BJ (cell line): ENCODE results near the gene PIH1D1. TPM values are rescaled to one million over a fixed set of nuclear protein-coding genes. Genes with fewer than 3 reads are reported as not detected.

Source experiments
- CTCF ChIA-PET: fragments of 350-600 bp; formaldehyde crosslinking; extraction: SDS; loops from one replicate; lab custom pipeline; 2021; ENCODE audit warnings: antibody characterized with exemption, inconsistent platforms; lab: Yijun Ruan, JAX
- POLR2A ChIA-PET: fragments of 300-600 bp; sonication (Branson Sonifier 250); formaldehyde crosslinking; extraction: SDS; loops from one replicate; lab custom pipeline; 2021; ENCODE audit warnings: antibody characterized with exemption; lab: Charles Lee
- DNase-seq: peaks from one replicate; pipeline ENCODE4 v3.0.0-alpha.2; 2011; ENCODE audit warnings: low read depth
- H3K27me3 ChIP-seq: 2 replicates; pipeline ENCODE4 v1.6.0; 2011; ENCODE audit warnings: low read length; ENCODE audit not compliant: control insufficient read depth, insufficient read depth
- H3K36me3 ChIP-seq: 2 replicates; pipeline ENCODE4 v1.5.1; 2011; ENCODE audit warnings: low read length; ENCODE audit not compliant: control insufficient read depth, insufficient read depth
- H3K4me3 ChIP-seq: 2 replicates; pipeline ENCODE4 v1.5.1; 2011; ENCODE audit warnings: low read depth, mild to moderate bottlenecking, control low read depth, low read length
- CTCF ChIP-seq: IDR thresholded peaks from 2 replicates; pipeline ENCODE4 v1.5.1; 2011; ENCODE audit warnings: low read depth, mild to moderate bottlenecking, control low read depth, inconsistent platforms, low read length, moderate library complexity; ENCODE audit not compliant: insufficient read depth
- polyA plus RNA-seq: library from polyadenylated mRNA; depleted of rRNA; stranded (reverse); fragments of >200 nt; gene quantifications from 2 replicates; pipeline ENCODE4 v1.2.3, GENCODE V29; 2011

PIH1D1 gene
- polyA plus RNA-seq, 1 experiment, result 75.8 TPM

- H3K27me3 ChIP-seq, result no peaks in the 10 kb centered on the region
- H3K36me3 ChIP-seq, result peaks cover 4% of the 10 kb centered on the region
- ChIA-PET POLR2A (no interaction called here), CTCF (interaction anchor here (1.2 to 2.1 kb wide), 3 partner anchors 8 to 100 kb away, joined by 3 to 7 read pairs (median 7); no protein-coding TSS in a partner anchor)
- no peak for TF ChIP-seq CTCF
- no peak for DNase-seq
- H3K4me3 ChIP-seq, result no peak overlapping the region
Observed at GRCh38 chr19:49469828-49470614, 18.4 kb upstream of the PIH1D1 start.

GRCh38 chr19:49468746-49469447 lies 17.3 kb upstream of the PIH1D1 start:
- Histone ChIP-seq H3K27me3 (no peaks in the 10 kb centered on the region), H3K4me3 (no peak overlapping the region), H3K36me3 (peaks cover 5% of the 10 kb centered on the region)
- DNase-seq, result no peak
- no peak for TF ChIP-seq CTCF
- ChIA-PET POLR2A (no interaction called here), CTCF (interaction anchor here (1.2 kb wide), 1 partner anchor 9 kb away, joined by 3 read pairs; no protein-coding TSS in a partner anchor)

- Histone ChIP-seq H3K27me3 (no peaks in the 10 kb centered on the region), H3K36me3 (peaks cover 5% of the 10 kb centered on the region), H3K4me3 (no peak overlapping the region)
- TF ChIP-seq CTCF, result no peak
- ChIA-PET CTCF (no interaction called here), POLR2A (no interaction called here)
- no peak for DNase-seq
Observed at GRCh38 chr19:49468199-49468598, 16.6 kb upstream of the PIH1D1 start.

GRCh38 chr19:49465371-49465770 lies 13.8 kb upstream of the PIH1D1 start:
- no peak for DNase-seq

More at GRCh38 chr19:49465371-49465770, 13.8 kb upstream of the PIH1D1 start:
- Histone ChIP-seq H3K27me3 (no peaks in the 10 kb centered on the region), H3K4me3 (no peak overlapping the region), H3K36me3 (peaks cover 5% of the 10 kb centered on the region)
- ChIA-PET CTCF (interaction anchor here (0.6 to 1.6 kb wide), 3 partner anchors 8 to 24 kb away, joined by 3 to 6 read pairs (median 3); partner anchors contain the start of gene FLT3LG), POLR2A (no interaction called here)
- TF ChIP-seq CTCF, result no peak
